Psoas muscle (tissue), 8 donors: ENCODE data around the gene ETS1. TPM values are rescaled to one million over a fixed set of nuclear protein-coding genes. Genes with fewer than 3 reads are reported as not detected.

ENCODE experiments used
- ATAC-seq, 4 donors: fragments of 200-7000 bp; cut with Tn5 transposase; one replicate each; pipeline ENCODE4 v1.9.1; 2020; ENCODE audit warnings: moderate library complexity in 3 of 4, mild to moderate bottlenecking in 2 of 4
- DNase-seq, 2 donors: peaks; one replicate each; pipeline ENCODE4 v3.0.0-alpha.2; 2020
- H3K27ac ChIP-seq: fragments of 200-600 bp; one replicate; pipeline ENCODE4 v1.8.0; 2022
- H3K27me3 ChIP-seq, 3 donors: fragments of 200-600 bp in 1 of 3; one replicate each; pipeline versions ENCODE4 v1.6.1 to v1.8.0; 2013 to 2022; ENCODE audit warnings: low read length in 2 of 3, mild to moderate bottlenecking in 2 of 3, moderate library complexity in 1 of 3; ENCODE audit not compliant: insufficient read depth in 3 of 3
- H3K36me3 ChIP-seq, 2 donors: fragments of 200-600 bp in 1 of 2; one replicate each; pipeline versions ENCODE4 v1.6.1 to v1.8.0; 2013 to 2022; ENCODE audit warnings: low read depth in 1 of 2, mild to moderate bottlenecking in 1 of 2, moderate library complexity in 1 of 2; ENCODE audit not compliant: insufficient read depth in 1 of 2
- H3K4me1 ChIP-seq: fragments of 200-600 bp; one replicate; pipeline ENCODE4 v1.8.0; 2022
- H3K4me3 ChIP-seq: fragments of 200-600 bp; one replicate; pipeline ENCODE4 v1.8.0; 2022; ENCODE audit warnings: mild to moderate bottlenecking
- H3K9me3 ChIP-seq: fragments of 200-600 bp; one replicate; pipeline ENCODE4 v1.8.0; 2022
- CTCF ChIP-seq: fragments of 200-600 bp; IDR thresholded peaks from one replicate; pipeline ENCODE4 v1.8.0; 2022; ENCODE audit warnings: antibody characterized with exemption
- WGBS, 3 donors: extraction: QIAGEN DNeasy Blood & Tissue Kit; methylation state at CpG; one replicate each; pipeline versions ENCODE4 v1.1.6 to v1.1.7; 2013; 5-methylcytosine and 5-hydroxymethylcytosine counted together
- intact Hi-C, 2 donors: fragments of 100-400 bp; cut with DNase I; formaldehyde crosslinking; loops; one replicate each; pipeline versions ENCODE4 v1.11.0 to v1.14.2; 2022
- polyA plus RNA-seq, 3 donors: library from polyadenylated mRNA; stranded (reverse); fragments of 200-250 nt; gene quantifications; one replicate each; pipeline ENCODE4 v1.2.3, GENCODE V29; 2013
- total RNA-seq, 4 donors: library from RNA; stranded (reverse); fragmentation: NEBNext Ultra II Directional in 2 of 4; extraction: Animal tissue kit (Norgen Biotek cat#: 25700) in 2 of 4; gene quantifications; one replicate each; pipeline versions ENCODE4 v1.2.1 to v1.2.4, GENCODE V29; 2021 to 2023
- donor health status: healthy with polysubstance abuse.
- donor health status: DM: no; HTN: no; CAD: no; lungs with moderate emphysema.
- donor health status: Bipolar disorder and iron deficiency.
- donor health status: healthy.
- donor health status: DM: yes; HTN: yes; CAD: no.
- donor health status: DM: no; HTN: no; CAD: no.
- donor health status: DM: no; HTN: no; CAD: no.
- donor health status: DM: yes; HTN: yes; CAD: no.

ETS1 gene
- total and polyA plus RNA-seq, 7 donors, result 8.5 to 32.4 (median 19.3) TPM

- Histone ChIP-seq H3K9me3 (no peaks in the 10 kb centered on the region), H3K27ac (peak overlapping the region; percentile 57), H3K36me3 (peaks cover 2 to 47% of the 10 kb centered on the region in 2 donors), H3K27me3 (no peaks in the 10 kb centered on the region), H3K4me3 (peak overlapping the region; percentile 45), H3K4me1 (peaks cover 39% of the 10 kb centered on the region)
- WGBS, 3 donors, result 31 to 62% (median 34%) methylated on average over 11 of the region's 11 CpGs
- TF ChIP-seq CTCF, result no peak
- ATAC-seq (peak; percentile 64 to 78 (median 73)), DNase-seq (peak; percentile 67 to 70)
- intact Hi-C loops, result loop anchor here (5.0 kb wide), 1 partner anchor 150 kb away; no protein-coding TSS in a partner anchor
These were observed 104.7 kb downstream of the ETS1 start for GRCh38 chr11:128482512-128483191.

- ATAC-seq (no peak), DNase-seq (no peak)
- Histone ChIP-seq H3K27me3 (no peaks in the 10 kb centered on the region), H3K27ac (peak overlapping the region; percentile 57), H3K4me1 (peaks cover 39% of the 10 kb centered on the region), H3K4me3 (peak overlapping the region; percentile 45), H3K36me3 (peaks cover 2 to 50% of the 10 kb centered on the region in 2 donors), H3K9me3 (no peaks in the 10 kb centered on the region)
- 57 to 83% (median 67%) methylated on average over 3 of the region's 3 CpGs for WGBS, 3 donors
- intact Hi-C loops, result loop anchor here (5.0 kb wide), 1 partner anchor 150 kb away; no protein-coding TSS in a partner anchor
- no peak for TF ChIP-seq CTCF
These were observed 105.3 kb downstream of the ETS1 start for GRCh38 chr11:128482092-128482491.

- 69 to 78% (median 75%) methylated on average over 2 of the region's 2 CpGs for WGBS, 3 donors
- no peak for TF ChIP-seq CTCF
- ATAC-seq (peak in 3 of 4 donors; percentile 52 to 70 (median 54)), DNase-seq (no peak)
- intact Hi-C loops, result loop anchor here (5.0 kb wide), 1 partner anchor 151 kb away; no protein-coding TSS in a partner anchor
- no peaks in the 10 kb centered on the region for H3K9me3 ChIP-seq
- peaks cover 2 to 53% of the 10 kb centered on the region in 2 donors for H3K36me3 ChIP-seq
- peak overlapping the region; percentile 57 for H3K27ac ChIP-seq
- H3K27me3 ChIP-seq, result no peaks in the 10 kb centered on the region
- H3K4me1 ChIP-seq, result peaks cover 39% of the 10 kb centered on the region
- H3K4me3 ChIP-seq, result no peak overlapping the region
These were observed 106.2 kb downstream of the ETS1 start for GRCh38 chr11:128481135-128481534.

- intact Hi-C loops, result loop anchor here (5.0 kb wide), 1 partner anchor 152 kb away; no protein-coding TSS in a partner anchor
- peak in 2 of 4 donors; percentile 18 for ATAC-seq
- no peak overlapping the region for H3K4me3 ChIP-seq
These were observed 106.7 kb downstream of the ETS1 start for GRCh38 chr11:128480665-128481064.

More at GRCh38 chr11:128480665-128481064, 106.7 kb downstream of the ETS1 start:
- Histone ChIP-seq H3K36me3 (peaks cover 0 to 51% of the 10 kb centered on the region in 2 donors), H3K4me1 (peaks cover 39% of the 10 kb centered on the region), H3K9me3 (no peaks in the 10 kb centered on the region), H3K27me3 (no peaks in the 10 kb centered on the region), H3K27ac (peak overlapping the region; percentile 54)
- 42 to 51% (median 48%) methylated on average over 4 of the region's 4 CpGs for WGBS, 3 donors
- TF ChIP-seq CTCF, result no peak
- no peak for DNase-seq
